ENCODE results near the gene ADAMTS17.

ADAMTS17 gene

GRCh38 chr15:100247228-100248225 lies 94.2 kb downstream of the ADAMTS17 start:
- DNase-seq = no peak

GRCh38 chr15:100245855-100246254 lies 95.9 kb downstream of the ADAMTS17 start:
- DNase-seq = no peak

- no peak for DNase-seq
Measured at GRCh38 chr15:100245487-100245820, 96.3 kb downstream of the ADAMTS17 start.

GRCh38 chr15:100244796-100245486 lies 96.8 kb downstream of the ADAMTS17 start:
- no peak for DNase-seq

GRCh38 chr15:100242989-100243388 lies 98.8 kb downstream of the ADAMTS17 start:
- DNase-seq = no peak

- DNase-seq = no peak
Measured at GRCh38 chr15:100241572-100242482, 99.9 kb downstream of the ADAMTS17 start.

- DNase-seq = no peak
Measured at GRCh38 chr15:100236981-100237720, 104.6 kb downstream of the ADAMTS17 start.

- no peak for DNase-seq
Measured at GRCh38 chr15:100235030-100235617, 106.7 kb downstream of the ADAMTS17 start.

GRCh38 chr15:100234158-100235029 lies 107.4 kb downstream of the ADAMTS17 start:
- DNase-seq = no peak

- no peak for DNase-seq
Measured at GRCh38 chr15:100230784-100231183, 111.0 kb downstream of the ADAMTS17 start.

GRCh38 chr15:100229181-100230163 lies 112.3 kb downstream of the ADAMTS17 start:
- DNase-seq = peak in 2 of 6 experiments; percentile 20 to 29

GRCh38 chr15:100227781-100228180 lies 114.0 kb downstream of the ADAMTS17 start:
- no peak for DNase-seq

- no peak for DNase-seq
Measured at GRCh38 chr15:100226107-100226506, 115.7 kb downstream of the ADAMTS17 start.

- peak in 1 of 6 experiments; percentile 20 for DNase-seq
Measured at GRCh38 chr15:100224206-100225185, 117.3 kb downstream of the ADAMTS17 start.

GRCh38 chr15:100222349-100222715 lies 119.4 kb downstream of the ADAMTS17 start:
- DNase-seq = no peak

- no peak for DNase-seq
Measured at GRCh38 chr15:100221471-100222348, 120.1 kb downstream of the ADAMTS17 start.
